A549 (cell line): ENCODE results near the gene CLDN4. TPM values are rescaled to one million over a fixed set of nuclear protein-coding genes. Genes with fewer than 3 reads are reported as not detected.

Experiments
- ATAC-seq, 2 experiments: fragments of 200-7000 bp in 1 of 2; fragments of >200 bp in 1 of 2; cut with Nextera tagmentation in 1 of 2; cut with Tn5 transposase in 1 of 2; 3 replicates each; pipeline versions ENCODE4 v1.8.0 to v1.9.1; 2018 to 2020; ENCODE audit warnings: mild to moderate bottlenecking in 1 of 2, moderate library complexity in 1 of 2
- CTCF ChIA-PET: fragments of 300-600 bp; sonication (Branson Sonifier 250); formaldehyde crosslinking; extraction: SDS; loops from one replicate; lab custom pipeline; 2021; ENCODE audit warnings: antibody characterized with exemption, inconsistent platforms; lab: Yijun Ruan, JAX
- POLR2A ChIA-PET: fragments of 350-600 bp; formaldehyde crosslinking; extraction: SDS; loops from one replicate; lab custom pipeline; 2021; ENCODE audit warnings: antibody characterized with exemption, inconsistent platforms; lab: Yijun Ruan, JAX
- DNase-seq, 2 experiments: peaks; one replicate each; pipeline versions ENCODE4 v3.0.0 to v3.0.0-alpha.2; 2011 to 2016; ENCODE audit warnings: low read depth in 1 of 2, low spot score in 1 of 2
- FAIRE-seq: peaks from 2 replicates; lab custom pipeline; 2011; peaks lifted over from hg19 to GRCh38; lab: Jason Lieb, UNC
- H3K27ac ChIP-seq, 2 experiments: fragments of >200 bp; sonication (Bioruptor Twin); formaldehyde crosslinking; 3 replicates each; pipeline ENCODE4 v1.5.1; 2016 to 2017
- H3K4me1 ChIP-seq: fragments of >200 bp; sonication (Bioruptor Twin); formaldehyde crosslinking; 3 replicates; pipeline ENCODE4 v1.6.1; 2016
- H3K4me2 ChIP-seq: fragments of >200 bp; sonication (Bioruptor Twin); formaldehyde crosslinking; 3 replicates; pipeline ENCODE4 v1.6.1; 2016
- H3K4me3 ChIP-seq: fragments of >200 bp; sonication (Bioruptor Twin); formaldehyde crosslinking; 3 replicates; pipeline ENCODE4 v1.5.1; 2016
- H3K9me3 ChIP-seq: fragments of >200 bp; sonication (Bioruptor Twin); formaldehyde crosslinking; 3 replicates; pipeline ENCODE4 v1.6.1; 2016
- ATOH8 ChIP-seq: fragments of 250-450 bp; sonication (Bioruptor Pico); IDR thresholded peaks from 2 replicates; pipeline ENCODE4 v1.5.0; 2020; ENCODE audit warnings: low read depth, mild to moderate bottlenecking, moderate library complexity
- BCL3 ChIP-seq: fragments of >200 bp; sonication (Bioruptor Twin); formaldehyde crosslinking; IDR thresholded peaks from 3 replicates; pipeline ENCODE4 v1.6.1; 2016
- CBX2 ChIP-seq: fragments of 200-600 bp; sonication (generic); IDR thresholded peaks from 2 replicates; pipeline ENCODE4 v1.6.1; 2016; ENCODE audit warnings: low read depth, mild to moderate bottlenecking, borderline replicate concordance
- CBX8 ChIP-seq: fragments of 200-600 bp; sonication (generic); IDR thresholded peaks from 2 replicates; pipeline ENCODE4 v1.6.1; 2016
- CEBPB ChIP-seq, 2 experiments: fragments of >200 bp in 1 of 2; sonication (Bioruptor Twin) in 1 of 2; formaldehyde crosslinking in 1 of 2; IDR thresholded peaks; 2 replicates each; pipeline ENCODE4 v1.6.1; 2012 to 2016
- CTCF ChIP-seq: fragments of >200 bp; sonication (Bioruptor Twin); formaldehyde crosslinking; IDR thresholded peaks from 3 replicates; pipeline ENCODE4 v1.5.1; 2016
- E2F6 ChIP-seq: IDR thresholded peaks from 2 replicates; pipeline ENCODE4 v1.6.1; 2012; ENCODE audit warnings: low read depth, borderline replicate concordance
- EHMT2 ChIP-seq: fragments of 200-600 bp; sonication (generic); IDR thresholded peaks from 2 replicates; pipeline ENCODE4 v1.6.1; 2016; ENCODE audit warnings: antibody characterized with exemption, low read depth, mild to moderate bottlenecking, moderate library complexity
- FOSB ChIP-seq: fragments of 250-450 bp; sonication (Bioruptor Pico); IDR thresholded peaks from 2 replicates; pipeline ENCODE4 v1.5.0; 2020; ENCODE audit warnings: mild to moderate bottlenecking, moderate library complexity
- FOSL2 ChIP-seq, 2 experiments: fragments of 450-650 bp in 1 of 2; fragments of >200 bp in 1 of 2; sonication (Bioruptor Twin) in 1 of 2; formaldehyde crosslinking; IDR thresholded peaks; 2 replicates each; pipeline versions ENCODE4 v1.5.0 to v1.6.1; 2016 to 2020; ENCODE audit warnings: mild to moderate bottlenecking in 1 of 2, moderate library complexity in 1 of 2
- HEYL ChIP-seq: fragments of 250-450 bp; sonication (Bioruptor Pico); IDR thresholded peaks from 2 replicates; pipeline ENCODE4 v1.8.0; 2021; ENCODE audit warnings: mild to moderate bottlenecking, moderate library complexity
- HOXB5 ChIP-seq: fragments of 250-450 bp; sonication (Bioruptor Pico); IDR thresholded peaks from 2 replicates; pipeline ENCODE4 v1.5.0; 2020; ENCODE audit warnings: mild to moderate bottlenecking, moderate library complexity
- KDM5A ChIP-seq: fragments of 200-600 bp; sonication (generic); IDR thresholded peaks from 2 replicates; pipeline ENCODE4 v1.6.1; 2016; ENCODE audit warnings: antibody characterized with exemption, mild to moderate bottlenecking
- NPAS2 ChIP-seq: fragments of 250-450 bp; sonication (Bioruptor Pico); IDR thresholded peaks from 2 replicates; pipeline ENCODE4 v1.8.0; 2022; ENCODE audit warnings: mild to moderate bottlenecking, moderate library complexity, borderline replicate concordance
- REST ChIP-seq: fragments of 200-600 bp; sonication (generic); IDR thresholded peaks from 2 replicates; pipeline ENCODE4 v1.6.1; 2016; ENCODE audit warnings: antibody characterized with exemption, mild to moderate bottlenecking, moderate library complexity
- RNF2 ChIP-seq: fragments of 200-600 bp; sonication (generic); IDR thresholded peaks from 2 replicates; pipeline ENCODE4 v1.6.1; 2016; ENCODE audit warnings: low read depth, mild to moderate bottlenecking, antibody characterized with exemption, moderate library complexity, borderline replicate concordance
- SREBF2 ChIP-seq: fragments of 450-650 bp; IDR thresholded peaks from 2 replicates; pipeline ENCODE4 v1.6.1; 2014; ENCODE audit warnings: mild to moderate bottlenecking, moderate library complexity
- TP53 ChIP-seq: fragments of 250-450 bp; sonication (Bioruptor Pico); IDR thresholded peaks from 2 replicates; pipeline ENCODE4 v1.5.0; 2021; ENCODE audit warnings: mild to moderate bottlenecking, moderate library complexity
- USF2 ChIP-seq: fragments of 450-650 bp; IDR thresholded peaks from 2 replicates; pipeline ENCODE4 v1.6.1; 2014; ENCODE audit warnings: antibody characterized with exemption
- ZFP36 ChIP-seq: fragments of 450-650 bp; IDR thresholded peaks from 2 replicates; pipeline ENCODE4 v1.6.1; 2014; ENCODE audit warnings: borderline replicate concordance; ENCODE audit not compliant: partially characterized antibody
- ZSCAN20 ChIP-seq: fragments of 250-450 bp; sonication (Bioruptor Pico); IDR thresholded peaks from 2 replicates; pipeline ENCODE4 v1.8.0; 2022; ENCODE audit warnings: mild to moderate bottlenecking, moderate library complexity
- WGBS: methylation state at CpG from one replicate; pipeline ENCODE4 v1.1.6; 2017; ENCODE audit errors: missing lambda C conversion rate; 5-methylcytosine and 5-hydroxymethylcytosine counted together
- polyA plus RNA-seq, 4 experiments: library from polyadenylated mRNA; depleted of rRNA in 3 of 4; stranded (reverse); fragments of >200 nt; fragmentation: RNase III in 1 of 4; extraction: RNeasy Plus Mini Kit Qiagen cat#74134 plus additional on column Dnase treatment in 1 of 4; gene quantifications; 2 replicates in 3 of 4; 3 replicates in 1 of 4; pipeline ENCODE4 v1.2.3, GENCODE V29; 2011 to 2017

CLDN4 gene
- polyA plus RNA-seq, 2 of the 4 experiments (the other 2 are of a cell fraction): 1.5 to 2.4 TPM

GRCh38 chr7:73861305-73861704 lies 30.5 kb downstream of the CLDN4 start (continued):
- no peak for TF ChIP-seq TP53 (CRISPR knock-in tag)
- no peak for TF ChIP-seq HOXB5 (CRISPR knock-in tag)
- no peak for TF ChIP-seq E2F6
- no peak for TF ChIP-seq CBX2

GRCh38 chr7:73864981-73865711 lies 34.4 kb downstream of the CLDN4 start:
- FAIRE-seq: no peak
- DNase-seq: no peak
- Histone ChIP-seq H3K4me1 (peaks cover 5% of the 10 kb centered on the region; the same call in 2 of the 3 replicates), H3K4me2 (no peak overlapping the region), H3K27ac (no peak overlapping the region), H3K9me3 (no peaks in the 10 kb centered on the region)
- WGBS: 48% methylated on average over 8 of the region's 8 CpGs
- CTCF ChIA-PET: interaction anchor here (0.7 to 6.4 kb wide), 27 partner anchors 9 to 536 kb away, joined by 3 to 94 read pairs (median 5); no protein-coding TSS in a partner anchor
- POLR2A ChIA-PET: no interaction called here
- ATAC-seq: no peak
- TF ChIP-seq CTCF (no peak), E2F6 (no peak), CEBPB (IDR thresholded peaks at IDR 0.05) (no peak), KDM5A (no peak), ZSCAN20 (CRISPR knock-in tag) (no peak), NPAS2 (CRISPR knock-in tag) (no peak), SREBF2 (no peak), BCL3 (no peak), ATOH8 (CRISPR knock-in tag) (no peak), HEYL (CRISPR knock-in tag) (no peak), USF2 (no peak), ZFP36 (no peak), REST (no peak), FOSL2 (IDR thresholded peaks at IDR 0.05) (no peak), FOSL2 (CRISPR knock-in tag; IDR thresholded peaks at IDR 0.05) (no peak), CBX2 (no peak), RNF2 (no peak), EHMT2 (no peak), CBX8 (no peak), FOSB (CRISPR knock-in tag) (no peak)
- TF ChIP-seq, all 56 proteins: peak for 0
- H3K4me3 ChIP-seq: no peak overlapping the region
